Trophoblast cell (in vitro differentiated cells and primary cell): ENCODE results near the gene RAB3GAP2.
"Not testable (repeated sequence)": the region's sequence is repeated elsewhere in the genome, so short reads cannot be mapped to it uniquely, and the experiment has no call there.

Experiments
- DNase-seq, 2 donors: peaks; one replicate each; pipeline ENCODE4 v3.0.0-alpha.2; 2016
- H2AFZ ChIP-seq: 2 replicates; pipeline ENCODE4 v1.6.1; 2013; ENCODE audit warnings: low read length, moderate library complexity, mild to moderate bottlenecking; ENCODE audit not compliant: insufficient read depth, poor library complexity
- H2AK5ac ChIP-seq: 2 replicates; pipeline ENCODE4 v1.6.1; 2013; ENCODE audit warnings: mild to moderate bottlenecking, low read length
- H2BK120ac ChIP-seq: 2 replicates; pipeline ENCODE4 v1.6.1; 2013; ENCODE audit warnings: low read length, mild to moderate bottlenecking, moderate library complexity; ENCODE audit not compliant: insufficient read depth, poor library complexity
- H2BK12ac ChIP-seq: 2 replicates; pipeline ENCODE4 v1.6.1; 2013; ENCODE audit warnings: mild to moderate bottlenecking, low read length, moderate library complexity
- H2BK5ac ChIP-seq: 2 replicates; pipeline ENCODE4 v1.6.1; 2013; ENCODE audit warnings: low read length, low read depth, moderate library complexity, mild to moderate bottlenecking; ENCODE audit not compliant: poor library complexity
- H3K14ac ChIP-seq: 2 replicates; pipeline ENCODE4 v1.6.1; 2013; ENCODE audit warnings: mild to moderate bottlenecking, low read length
- H3K18ac ChIP-seq: 2 replicates; pipeline ENCODE4 v1.6.1; 2013; ENCODE audit warnings: mild to moderate bottlenecking, low read length
- H3K23ac ChIP-seq: 2 replicates; pipeline ENCODE4 v1.6.1; 2013; ENCODE audit warnings: low read length
- H3K27ac ChIP-seq: 2 replicates; pipeline ENCODE4 v1.5.1; 2013; ENCODE audit warnings: low read depth, mild to moderate bottlenecking, inconsistent platforms, low read length, moderate library complexity
- H3K27me3 ChIP-seq: 2 replicates; pipeline ENCODE4 v1.6.1; 2013; ENCODE audit warnings: inconsistent platforms, mild to moderate bottlenecking, low read length, moderate library complexity; ENCODE audit not compliant: insufficient read depth
- H3K36me3 ChIP-seq, 2 experiments: 1 replicate in 1 of 2; 2 replicates in 1 of 2; pipeline ENCODE4 v1.6.1; 2013; ENCODE audit warnings: low read length in 2 of 2, mild to moderate bottlenecking in 2 of 2, moderate library complexity in 1 of 2; ENCODE audit not compliant: insufficient read depth in 2 of 2, control insufficient read depth in 1 of 2
- H3K4ac ChIP-seq: 2 replicates; pipeline ENCODE4 v1.6.1; 2013; ENCODE audit warnings: low read depth, mild to moderate bottlenecking, low read length, moderate library complexity
- H3K4me1 ChIP-seq, 2 experiments: 1 replicate in 1 of 2; 2 replicates in 1 of 2; pipeline ENCODE4 v1.6.1; 2013; ENCODE audit warnings: low read length in 2 of 2, mild to moderate bottlenecking in 2 of 2, moderate library complexity in 1 of 2; ENCODE audit not compliant: insufficient read depth in 2 of 2, control insufficient read depth in 1 of 2
- H3K4me2 ChIP-seq: 2 replicates; pipeline ENCODE4 v1.6.1; 2013; ENCODE audit warnings: inconsistent platforms, mild to moderate bottlenecking, low read length, moderate library complexity
- H3K4me3 ChIP-seq: 2 replicates; pipeline ENCODE4 v1.5.1; 2013; ENCODE audit warnings: mild to moderate bottlenecking, low read depth, low read length, inconsistent platforms
- H3K79me1 ChIP-seq: one replicate; pipeline ENCODE4 v1.6.1; 2013; ENCODE audit warnings: low read length
- H3K79me2 ChIP-seq: 2 replicates; pipeline ENCODE4 v1.6.1; 2013; ENCODE audit warnings: low read length, mild to moderate bottlenecking; ENCODE audit not compliant: control insufficient read depth, insufficient read depth, poor library complexity
- H3K9ac ChIP-seq: 2 replicates; pipeline ENCODE4 v1.6.1; 2013; ENCODE audit warnings: mild to moderate bottlenecking, low read length
- H3K9me3 ChIP-seq: 2 replicates; pipeline ENCODE4 v1.6.1; 2013; ENCODE audit warnings: low read depth, mild to moderate bottlenecking, control low read depth, inconsistent platforms, low read length; ENCODE audit not compliant: insufficient read depth
- H4K12ac ChIP-seq: 2 replicates; pipeline ENCODE4 v1.6.1; 2013; ENCODE audit warnings: low read depth, mild to moderate bottlenecking, low read length, moderate library complexity
- H4K8ac ChIP-seq: 2 replicates; pipeline ENCODE4 v1.6.1; 2013; ENCODE audit warnings: low read depth, mild to moderate bottlenecking, low read length, moderate library complexity
- H4K91ac ChIP-seq: one replicate; pipeline ENCODE4 v1.6.1; 2013; ENCODE audit warnings: low read depth, mild to moderate bottlenecking, low read length, moderate library complexity
- WGBS: extraction: QIAGEN DNeasy Blood & Tissue Kit; methylation state at CpG from one replicate; pipeline ENCODE4 v1.1.7; 2013; ENCODE audit warnings: missing lambda C conversion rate; ENCODE audit not compliant: insufficient read length, insufficient coverage; ENCODE audit errors: extremely low coverage; 5-methylcytosine and 5-hydroxymethylcytosine counted together

Gene RAB3GAP2

GRCh38 chr1:220250681-220251080, 21.6 kb downstream of the RAB3GAP2 start:
- H3K4me3 ChIP-seq, result no peak overlapping the region
- H3K27ac ChIP-seq, result no peak overlapping the region
- H2AK5ac ChIP-seq, result no peak overlapping the region
- peaks cover 10% of the 10 kb centered on the region for H3K9me3 ChIP-seq
- H3K4me1 ChIP-seq, result no peaks in the 10 kb centered on the region
- no peak overlapping the region for H2BK5ac ChIP-seq
- H3K18ac ChIP-seq, result no peak overlapping the region
- H3K9ac ChIP-seq, result no peak overlapping the region
- no peak overlapping the region for H3K23ac ChIP-seq
- no peak overlapping the region for H3K14ac ChIP-seq
- H4K12ac ChIP-seq, result no peak overlapping the region
- H3K79me1 ChIP-seq, result no peaks in the 10 kb centered on the region
- no peak overlapping the region for H3K4ac ChIP-seq
- no peaks in the 10 kb centered on the region for H3K79me2 ChIP-seq
- no peak overlapping the region for H4K8ac ChIP-seq
- no peak overlapping the region for H2BK120ac ChIP-seq
- H3K36me3 ChIP-seq, result peaks cover 21 to 23% of the 10 kb centered on the region in 2 experiments
- no peak overlapping the region for H2BK12ac ChIP-seq
- no peaks in the 10 kb centered on the region for H3K27me3 ChIP-seq
- H2AFZ ChIP-seq, result no peak overlapping the region
- DNase-seq, result no peak
- no peak overlapping the region for H3K4me2 ChIP-seq
- H4K91ac ChIP-seq, result no peak overlapping the region

GRCh38 chr1:220249522-220249921, 22.7 kb downstream of the RAB3GAP2 start:
- Histone ChIP-seq H3K27ac (no peak overlapping the region), H3K79me1 (no peaks in the 10 kb centered on the region), H4K12ac (no peak overlapping the region), H2BK120ac (no peak overlapping the region), H3K14ac (no peak overlapping the region), H3K9ac (no peak overlapping the region), H3K4me1 (no peaks in the 10 kb centered on the region), H3K4ac (no peak overlapping the region), H2BK12ac (no peak overlapping the region), H3K4me2 (no peak overlapping the region), H3K18ac (no peak overlapping the region), H3K4me3 (no peak overlapping the region), H2AK5ac (no peak overlapping the region), H4K91ac (no peak overlapping the region), H4K8ac (no peak overlapping the region), H3K23ac (no peak overlapping the region), H3K27me3 (no peaks in the 10 kb centered on the region), H2BK5ac (no peak overlapping the region), H3K79me2 (no peaks in the 10 kb centered on the region), H2AFZ (no peak overlapping the region), H3K9me3 (peaks cover 10% of the 10 kb centered on the region), H3K36me3 (peaks cover 23% of the 10 kb centered on the region in 2 experiments)
- WGBS, result no CpG with 5 or more reads among the region's 1 CpG
- no peak for DNase-seq

GRCh38 chr1:220248715-220249265, 23.5 kb downstream of the RAB3GAP2 start:
- not testable (repeated sequence) for H3K79me1 ChIP-seq, H2AFZ ChIP-seq, H3K18ac ChIP-seq, H3K4ac ChIP-seq, H3K23ac ChIP-seq, H3K4me1 ChIP-seq, H3K79me2 ChIP-seq, H4K91ac ChIP-seq, H4K12ac ChIP-seq, H3K14ac ChIP-seq, H3K4me2 ChIP-seq, H3K27ac ChIP-seq, H3K9ac ChIP-seq, H2AK5ac ChIP-seq, H3K27me3 ChIP-seq, H4K8ac ChIP-seq, H2BK120ac ChIP-seq, DNase-seq, H2BK5ac ChIP-seq, H2BK12ac ChIP-seq, H3K4me3 ChIP-seq
- peaks cover 10% of the 10 kb centered on the region for H3K9me3 ChIP-seq
- no CpG with 5 or more reads among the region's 3 CpGs for WGBS
- peaks cover 23% of the 10 kb centered on the region in 2 experiments for H3K36me3 ChIP-seq

GRCh38 chr1:220245900-220246299, 26.4 kb downstream of the RAB3GAP2 start:
- H4K8ac ChIP-seq, H3K79me2 ChIP-seq, H3K4me2 ChIP-seq, H2BK120ac ChIP-seq, H3K4ac ChIP-seq, H3K23ac ChIP-seq, H3K4me1 ChIP-seq, H3K9me3 ChIP-seq, DNase-seq, H3K18ac ChIP-seq, H2BK5ac ChIP-seq, H3K79me1 ChIP-seq, H2AFZ ChIP-seq, H3K14ac ChIP-seq, H3K4me3 ChIP-seq, H3K27me3 ChIP-seq, H4K91ac ChIP-seq, H2AK5ac ChIP-seq, H2BK12ac ChIP-seq, H3K9ac ChIP-seq, H4K12ac ChIP-seq, H3K27ac ChIP-seq: not testable (repeated sequence)
- WGBS, result no CpG with 5 or more reads among the region's 6 CpGs
- H3K36me3 ChIP-seq, result peaks cover 8 to 12% of the 10 kb centered on the region in 2 experiments
